GM12892 (cell line): Measurements from ENCODE around the gene EXOC4.

Experiments
- POLR2A ChIP-seq: IDR thresholded peaks from 2 replicates; pipeline ENCODE4 v1.6.1; 2011; ENCODE audit warnings: low read depth, low read length, control low read depth
- POLR2AphosphoS5 ChIP-seq: IDR thresholded peaks from 2 replicates; pipeline ENCODE4 v1.6.1; 2011; ENCODE audit warnings: low read depth, low read length, control low read depth

DNA sequence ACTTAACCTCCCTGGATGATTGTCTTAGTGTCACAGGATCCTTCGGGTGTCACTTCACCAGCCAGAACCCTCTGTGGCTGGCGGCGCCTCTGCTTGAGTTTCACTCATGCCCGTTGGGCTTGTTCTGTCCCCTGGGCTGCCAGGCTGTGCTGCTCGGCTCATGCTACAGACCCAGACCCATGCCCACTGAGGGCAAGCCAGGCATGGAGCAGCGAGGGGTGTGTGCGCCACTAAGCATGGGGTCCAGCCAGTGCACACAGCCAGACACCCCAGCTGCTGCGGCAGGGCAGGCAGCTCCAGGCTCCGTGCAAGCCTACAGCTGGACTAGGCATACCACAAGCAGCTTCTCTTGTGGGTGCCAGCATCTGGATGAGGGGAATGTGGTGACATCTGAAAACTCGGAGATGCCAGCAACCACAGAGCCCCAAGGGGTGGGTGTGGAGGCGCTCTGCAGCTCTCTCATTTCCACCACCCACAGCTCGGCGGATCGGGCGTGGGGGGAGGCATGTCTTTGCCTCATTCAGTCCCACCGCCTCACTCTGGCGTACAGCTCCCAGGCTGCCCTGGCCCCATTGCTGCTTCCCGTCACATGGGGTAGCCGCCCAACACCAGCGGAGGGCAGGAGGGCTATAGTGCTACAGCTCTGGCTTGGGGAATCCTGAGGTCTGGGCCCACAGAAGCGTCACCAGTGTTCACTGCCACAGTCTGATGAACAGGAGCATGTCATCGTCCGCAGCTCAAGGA is 604.7 kb downstream of the EXOC4 start:
- TF ChIP-seq POLR2AphosphoS5, result no peak
- TF ChIP-seq POLR2A, result no peak
